VCaP (cell line): Measurements from ENCODE around the gene CTDSP1.

Experiments used
- H3K27ac ChIP-seq: fragments of 450-650 bp; 2 replicates; pipeline ENCODE4 v1.5.1; 2017
- TF ChIP-seq, protein P1 (sequence below): fragments of 450-650 bp; conservative IDR thresholded peaks from 2 replicates; pipeline ENCODE4 v1.5.1; 2017; ENCODE audit warnings: mild to moderate bottlenecking, moderate library complexity

Gene CTDSP1

DNA sequence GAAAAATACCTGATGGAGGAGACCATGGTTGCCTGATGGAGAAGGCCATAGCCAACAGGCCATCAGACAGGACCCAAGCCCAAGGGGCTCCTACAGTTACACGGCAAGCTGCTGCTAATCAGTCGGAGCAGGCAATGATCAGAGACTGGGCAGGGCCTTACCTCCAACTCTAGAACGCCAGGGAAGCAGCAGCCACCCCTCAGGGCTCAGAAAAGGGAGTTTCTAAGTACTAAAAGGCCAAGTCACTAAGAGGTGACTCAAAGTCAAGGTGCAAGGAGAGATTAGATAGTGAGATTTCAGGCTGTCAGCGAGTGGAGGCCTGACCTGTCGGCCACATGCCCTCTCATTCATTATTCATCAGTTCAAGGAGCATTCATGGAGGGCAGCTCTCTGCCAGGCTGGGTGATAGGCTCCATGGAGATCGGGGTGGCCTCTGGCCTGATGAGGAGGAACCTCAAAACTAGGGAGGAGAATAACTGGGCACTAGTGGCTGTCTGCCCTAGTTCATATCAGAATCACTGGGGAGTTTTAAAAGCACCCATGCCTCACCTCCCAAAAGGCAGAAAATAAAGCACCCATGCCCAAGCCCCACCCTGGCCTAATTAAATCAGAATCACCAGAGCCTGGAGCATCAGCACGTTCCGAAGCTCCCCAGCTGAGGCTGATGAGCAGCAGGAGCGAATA lies 22.9 kb downstream of the CTDSP1 start:
- no peak overlapping the region for H3K27ac ChIP-seq

DNA sequence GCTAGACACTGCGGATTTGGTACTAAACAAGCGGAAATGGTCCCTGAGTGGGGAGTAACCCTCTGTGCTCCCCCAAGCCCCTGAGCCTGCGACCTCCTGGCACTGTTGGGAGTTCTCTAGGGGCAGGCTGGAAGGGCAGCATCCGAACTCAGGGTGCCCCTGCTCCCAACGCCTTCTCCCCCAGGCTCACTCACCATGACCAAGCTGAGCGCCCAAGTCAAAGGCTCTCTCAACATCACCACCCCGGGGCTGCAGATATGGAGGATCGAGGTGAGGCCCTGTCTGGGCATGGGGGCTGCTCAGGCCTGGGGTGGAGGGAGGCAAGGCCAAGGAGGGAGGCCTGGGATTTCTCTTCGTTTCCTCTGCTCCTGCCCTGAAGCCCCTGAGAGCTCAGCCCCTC lies 23.9 kb downstream of the CTDSP1 start:
- H3K27ac ChIP-seq = no peak overlapping the region
- TF ChIP-seq, protein P1, sequence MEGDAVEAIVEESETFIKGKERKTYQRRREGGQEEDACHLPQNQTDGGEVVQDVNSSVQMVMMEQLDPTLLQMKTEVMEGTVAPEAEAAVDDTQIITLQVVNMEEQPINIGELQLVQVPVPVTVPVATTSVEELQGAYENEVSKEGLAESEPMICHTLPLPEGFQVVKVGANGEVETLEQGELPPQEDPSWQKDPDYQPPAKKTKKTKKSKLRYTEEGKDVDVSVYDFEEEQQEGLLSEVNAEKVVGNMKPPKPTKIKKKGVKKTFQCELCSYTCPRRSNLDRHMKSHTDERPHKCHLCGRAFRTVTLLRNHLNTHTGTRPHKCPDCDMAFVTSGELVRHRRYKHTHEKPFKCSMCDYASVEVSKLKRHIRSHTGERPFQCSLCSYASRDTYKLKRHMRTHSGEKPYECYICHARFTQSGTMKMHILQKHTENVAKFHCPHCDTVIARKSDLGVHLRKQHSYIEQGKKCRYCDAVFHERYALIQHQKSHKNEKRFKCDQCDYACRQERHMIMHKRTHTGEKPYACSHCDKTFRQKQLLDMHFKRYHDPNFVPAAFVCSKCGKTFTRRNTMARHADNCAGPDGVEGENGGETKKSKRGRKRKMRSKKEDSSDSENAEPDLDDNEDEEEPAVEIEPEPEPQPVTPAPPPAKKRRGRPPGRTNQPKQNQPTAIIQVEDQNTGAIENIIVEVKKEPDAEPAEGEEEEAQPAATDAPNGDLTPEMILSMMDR = no peak

More for the DNA sequence above, 22.9 kb downstream of the CTDSP1 start:
- TF ChIP-seq, protein P1 = no peak

DNA sequence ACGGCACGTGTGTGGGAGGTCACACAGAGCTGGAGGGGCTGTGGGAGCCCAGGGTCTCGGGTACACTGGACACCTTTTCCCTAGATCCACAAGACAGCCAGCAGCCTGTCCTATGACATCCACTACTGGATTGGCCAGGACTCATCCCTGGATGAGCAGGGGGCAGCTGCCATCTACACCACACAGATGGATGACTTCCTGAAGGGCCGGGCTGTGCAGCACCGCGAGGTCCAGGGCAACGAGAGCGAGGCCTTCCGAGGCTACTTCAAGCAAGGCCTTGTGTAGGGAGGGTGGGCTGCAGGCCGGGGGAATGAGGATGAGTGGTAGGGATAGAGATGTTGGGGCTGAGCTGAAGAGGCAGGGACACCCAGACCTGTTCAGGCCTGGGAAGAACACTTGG lies 25.9 kb downstream of the CTDSP1 start:
- TF ChIP-seq, protein P1 = no peak
- H3K27ac ChIP-seq = no peak overlapping the region

DNA sequence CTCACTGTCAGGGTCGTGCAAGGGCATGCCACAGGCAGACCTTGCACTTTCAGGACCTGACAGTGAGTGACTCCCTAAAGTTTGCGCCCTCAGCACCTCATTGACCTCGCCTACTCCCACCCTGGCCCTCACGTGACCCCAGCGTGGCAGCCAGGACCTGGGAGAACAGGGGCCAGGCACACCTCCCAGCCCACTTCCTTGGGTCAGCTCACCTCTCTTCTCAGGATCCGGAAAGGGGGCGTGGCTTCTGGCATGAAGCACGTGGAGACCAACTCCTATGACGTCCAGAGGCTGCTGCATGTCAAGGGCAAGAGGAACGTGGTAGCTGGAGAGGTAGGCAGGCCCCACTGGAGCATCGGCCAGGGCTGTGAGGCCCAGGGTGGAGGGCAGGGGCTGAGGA lies 28.1 kb downstream of the CTDSP1 start:
- TF ChIP-seq, protein P1 = no peak
- no peak overlapping the region for H3K27ac ChIP-seq

DNA sequence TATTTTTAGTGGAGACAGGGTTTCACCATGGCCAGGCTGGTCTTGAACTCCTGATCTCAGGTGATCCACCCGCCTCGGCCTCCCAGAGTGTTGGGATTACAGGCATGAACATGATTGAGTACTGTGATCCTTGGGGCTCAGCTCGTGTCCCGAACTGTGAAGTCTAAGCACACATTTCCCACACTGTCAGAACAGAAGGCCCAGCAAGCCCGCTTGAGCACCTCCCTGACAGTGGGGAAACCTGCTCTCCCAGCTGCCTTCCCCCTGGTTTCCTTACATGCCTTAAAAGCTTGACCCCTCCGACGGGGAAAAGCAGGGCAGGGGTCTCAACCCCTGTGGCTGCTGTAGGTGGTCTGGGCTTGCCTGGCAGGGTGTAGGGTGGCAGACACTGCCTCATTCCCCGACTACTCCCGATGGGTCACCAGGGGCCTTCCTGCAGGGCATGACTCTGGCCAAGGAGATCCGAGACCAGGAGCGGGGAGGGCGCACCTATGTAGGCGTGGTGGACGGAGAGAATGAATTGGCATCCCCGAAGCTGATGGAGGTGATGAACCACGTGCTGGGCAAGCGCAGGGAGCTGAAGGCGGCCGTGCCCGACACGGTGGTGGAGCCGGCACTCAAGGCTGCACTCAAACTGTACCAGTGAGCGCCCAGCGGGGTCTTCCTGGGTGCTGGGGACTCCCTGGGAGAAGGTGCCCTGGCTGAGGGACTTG lies 29.3 kb downstream of the CTDSP1 start:
- TF ChIP-seq, protein P1 = no peak
- H3K27ac ChIP-seq = no peak overlapping the region

DNA sequence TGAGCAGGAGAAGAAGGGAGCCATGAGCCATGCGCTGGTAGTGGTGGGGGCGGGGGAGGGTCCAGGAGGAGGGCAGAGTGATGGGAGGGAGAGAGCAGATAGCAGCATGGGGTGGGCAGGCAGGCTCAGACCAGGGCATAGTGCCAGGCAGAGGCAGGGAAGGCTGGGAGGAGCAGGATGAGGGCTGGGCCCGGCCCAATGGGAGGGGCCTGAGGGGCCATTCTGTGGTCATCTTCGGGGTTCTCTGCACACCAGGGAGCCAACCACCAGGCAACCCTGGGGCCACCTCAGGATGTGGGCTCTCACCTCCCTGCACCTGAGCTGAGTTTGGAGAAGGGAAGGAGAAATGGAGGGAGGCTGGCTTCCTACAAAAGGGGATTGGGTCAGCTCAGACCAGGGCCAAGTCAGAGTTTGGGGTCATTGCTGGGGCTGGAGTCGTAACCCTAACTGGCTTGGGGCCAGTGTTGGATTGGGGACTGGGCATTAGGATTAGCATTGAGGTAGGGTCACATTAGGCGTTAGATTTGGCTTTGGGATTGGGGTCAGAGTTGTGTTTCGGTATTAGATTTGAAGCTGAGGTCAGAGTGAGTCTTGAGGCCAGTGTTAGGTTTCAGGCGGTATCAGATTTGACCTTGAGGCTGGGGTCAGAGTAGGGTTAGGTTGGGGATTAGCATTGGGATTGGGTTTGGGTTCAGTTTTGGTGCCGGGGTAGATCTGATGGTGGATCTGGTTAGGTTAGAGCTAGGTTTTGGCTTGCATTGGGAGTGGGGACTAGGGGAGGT lies 30.4 kb downstream of the CTDSP1 start:
- TF ChIP-seq, protein P1 = no peak
- no peak overlapping the region for H3K27ac ChIP-seq

DNA sequence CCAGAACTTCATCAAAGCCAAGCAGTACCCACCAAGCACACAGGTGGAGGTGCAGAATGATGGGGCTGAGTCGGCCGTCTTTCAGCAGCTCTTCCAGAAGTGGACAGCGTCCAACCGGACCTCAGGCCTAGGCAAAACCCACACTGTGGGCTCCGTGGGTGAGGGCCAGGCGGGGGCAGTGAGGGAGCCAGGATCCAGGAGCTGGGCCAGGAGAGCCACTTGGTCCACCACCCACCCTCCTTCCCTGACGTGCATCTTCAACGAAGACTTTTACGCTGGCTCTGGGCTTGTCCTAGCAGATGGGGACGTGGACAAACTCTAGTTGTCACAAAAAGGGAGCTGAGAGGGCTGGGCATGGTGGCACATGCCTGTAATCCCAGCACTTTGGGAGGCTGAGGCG lies 31.1 kb downstream of the CTDSP1 start:
- TF ChIP-seq, protein P1 = no peak
- no peak overlapping the region for H3K27ac ChIP-seq
